SU-DHL-6 (cell line): ENCODE measurements around the gene ARID5B.

Source experiments
- EZH2phosphoT487 ChIP-seq: fragments of 200-600 bp; sonication (generic), shearing (Covaris generic); conservative IDR thresholded peaks from 2 replicates; pipeline ENCODE4 v1.6.1; 2018; ENCODE audit warnings: mild to moderate bottlenecking, antibody characterized with exemption, low read length, moderate library complexity, mixed read lengths
- TF ChIP-seq, protein P1 (sequence below): fragments of 200-600 bp; sonication (generic); IDR thresholded peaks from one replicate; pipeline ENCODE4 v1.5.1; 2017; ENCODE audit warnings: antibody characterized with exemption, mild to moderate bottlenecking, low read length, moderate library complexity; ENCODE audit not compliant: insufficient read depth, poor library complexity, severe bottlenecking

DNA sequence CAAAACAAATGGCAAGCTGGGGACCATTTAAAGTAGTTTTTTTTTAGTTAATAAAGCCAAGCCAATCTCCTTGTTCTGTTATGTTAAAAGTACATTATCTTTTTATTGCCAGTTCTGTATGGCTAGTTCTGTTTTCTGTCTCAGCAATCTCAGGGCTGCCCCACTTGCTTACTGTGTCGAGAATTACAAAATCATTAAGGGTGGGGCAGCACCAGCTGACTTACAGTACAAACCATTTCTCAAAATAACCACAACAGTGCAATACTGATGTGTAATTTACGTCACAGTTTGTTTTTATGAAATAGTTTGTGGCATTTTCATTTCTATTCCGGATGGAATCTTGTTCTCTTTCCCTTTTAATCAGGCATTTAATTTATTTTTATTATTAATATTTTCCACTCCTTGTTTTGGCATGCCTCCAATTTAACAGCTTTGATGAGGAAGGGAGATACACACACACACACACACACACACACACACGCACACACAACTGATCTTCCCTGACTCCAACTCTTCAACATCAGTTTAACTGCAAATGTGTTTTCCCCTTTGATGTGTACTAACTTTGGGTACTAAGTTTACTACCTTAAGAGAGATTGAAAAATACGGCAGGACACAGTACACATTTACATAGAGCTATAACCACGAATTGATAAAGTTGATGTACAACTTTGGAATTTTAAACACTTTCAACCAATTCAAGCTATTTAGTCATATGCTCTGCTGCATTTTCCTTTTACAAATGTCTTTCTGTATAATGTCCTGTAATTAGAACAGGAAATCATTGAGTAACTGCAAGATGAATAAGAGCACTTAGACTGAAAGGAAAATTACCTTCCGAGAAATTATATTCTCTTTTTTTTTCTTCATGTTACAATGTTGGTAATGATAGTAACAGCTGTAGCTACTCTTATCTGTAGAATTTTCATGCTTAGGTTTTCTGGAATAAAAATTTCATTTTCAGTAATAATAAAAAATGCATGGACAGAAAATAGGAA lies 91.5 kb downstream of the ARID5B start:
- no peak for TF ChIP-seq EZH2phosphoT487
- TF ChIP-seq, protein P1, sequence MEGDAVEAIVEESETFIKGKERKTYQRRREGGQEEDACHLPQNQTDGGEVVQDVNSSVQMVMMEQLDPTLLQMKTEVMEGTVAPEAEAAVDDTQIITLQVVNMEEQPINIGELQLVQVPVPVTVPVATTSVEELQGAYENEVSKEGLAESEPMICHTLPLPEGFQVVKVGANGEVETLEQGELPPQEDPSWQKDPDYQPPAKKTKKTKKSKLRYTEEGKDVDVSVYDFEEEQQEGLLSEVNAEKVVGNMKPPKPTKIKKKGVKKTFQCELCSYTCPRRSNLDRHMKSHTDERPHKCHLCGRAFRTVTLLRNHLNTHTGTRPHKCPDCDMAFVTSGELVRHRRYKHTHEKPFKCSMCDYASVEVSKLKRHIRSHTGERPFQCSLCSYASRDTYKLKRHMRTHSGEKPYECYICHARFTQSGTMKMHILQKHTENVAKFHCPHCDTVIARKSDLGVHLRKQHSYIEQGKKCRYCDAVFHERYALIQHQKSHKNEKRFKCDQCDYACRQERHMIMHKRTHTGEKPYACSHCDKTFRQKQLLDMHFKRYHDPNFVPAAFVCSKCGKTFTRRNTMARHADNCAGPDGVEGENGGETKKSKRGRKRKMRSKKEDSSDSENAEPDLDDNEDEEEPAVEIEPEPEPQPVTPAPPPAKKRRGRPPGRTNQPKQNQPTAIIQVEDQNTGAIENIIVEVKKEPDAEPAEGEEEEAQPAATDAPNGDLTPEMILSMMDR: no peak
